ENCODE measurements around the gene CD82. TPM values are rescaled to one million over a fixed set of nuclear protein-coding genes. Genes with fewer than 3 reads are reported as not detected.

The CD82 gene
- total and polyA plus RNA-seq, 2 donors (not counting 1 experiment from before 2014, with no cell fraction given): 192 to 438 TPM

DNA sequence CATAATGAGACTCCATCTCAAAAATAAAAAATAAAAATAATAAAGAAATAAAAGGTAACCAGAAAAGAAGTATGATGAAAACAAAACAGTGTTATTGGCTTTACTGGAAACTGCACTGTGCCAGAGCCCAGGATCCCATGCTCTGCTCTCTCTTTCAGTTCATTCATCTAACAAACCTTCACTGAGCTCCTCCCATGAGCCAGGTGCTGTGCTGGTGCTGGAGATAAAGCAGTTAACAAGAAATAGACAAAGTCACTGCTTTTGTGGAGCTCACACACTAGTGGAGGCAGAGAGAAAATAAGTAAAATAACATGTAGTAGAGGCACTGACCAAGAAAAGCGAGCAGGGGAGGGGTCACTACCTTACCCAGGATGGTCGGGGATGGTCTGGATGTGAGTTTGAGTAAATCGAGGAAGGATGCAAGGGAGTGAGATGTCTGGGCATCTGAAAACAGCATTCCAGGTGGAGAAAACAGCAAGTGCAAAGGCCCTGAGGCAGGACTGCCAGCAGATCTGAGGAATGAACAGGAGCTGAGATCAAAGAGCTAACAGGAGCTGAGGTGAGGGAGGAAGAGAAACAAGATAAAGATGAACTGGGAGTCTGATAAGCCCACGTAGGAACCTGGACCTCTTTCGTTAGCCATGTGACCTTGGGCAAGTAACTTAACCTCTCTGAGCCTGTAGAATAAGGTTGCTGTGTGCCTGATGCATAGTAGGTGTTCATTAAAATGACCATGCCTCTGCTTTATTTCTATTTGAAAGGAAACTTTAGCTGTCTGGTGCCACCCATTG is 31.3 kb upstream of the CD82 start:
- no peak for ATAC-seq (ENCODE audit: low read depth)
- 87% methylated on average over 5 of the region's 5 CpGs for WGBS (ENCODE audit: insufficient coverage)
- Histone ChIP-seq H3K79me2 (ENCODE audit: control insufficient read depth, insufficient read depth, low read length) (no peaks in the 10 kb centered on the region), H3K27ac (ENCODE audit: low read length in 2 of 2) (no peak overlapping the region), H3K4me2 (replicated peaks; ENCODE audit: low read depth, low read length, poor library complexity, severe bottlenecking) (no peak overlapping the region), H3K9me3 (ENCODE audit: control extremely low read depth in 1 of 3, control insufficient read depth in 2 of 3, insufficient read depth in 1 of 3, low read length in 2 of 3) (no peaks in the 10 kb centered on the region), H3K9ac (ENCODE audit: low read length) (no peak overlapping the region), H3K4me1 (ENCODE audit: control insufficient read depth in 2 of 2, insufficient read depth in 2 of 2, low read length in 2 of 2) (peaks cover 0 to 6% of the 10 kb centered on the region in 2 donors), H3K4me3 (ENCODE audit: control extremely low read depth in 1 of 5, extremely low read depth in 1 of 5, insufficient read depth in 1 of 5, low read depth in 2 of 5, low read length in 4 of 5) (no peak overlapping the region), H3K36me3 (replicated peaks in 1 of 2; ENCODE audit: control extremely low read depth in 1 of 2, control insufficient read depth in 1 of 2, extremely low read depth in 1 of 2, insufficient read depth in 2 of 2, low read length in 1 of 2) (no peaks in the 10 kb centered on the region), H2AFZ (ENCODE audit: insufficient read depth, low read depth, low read length, poor library complexity, severe bottlenecking) (no peak overlapping the region), H4K20me1 (ENCODE audit: control insufficient read depth, insufficient read depth, low read length, poor library complexity, severe bottlenecking) (no peaks in the 10 kb centered on the region), H3K27me3 (replicated peaks in 1 of 4; ENCODE audit: control extremely low read depth in 1 of 4, control insufficient read depth in 3 of 4, insufficient read depth in 4 of 4, low read length in 3 of 4) (peaks cover 0 to 21% (median 2%) of the 10 kb centered on the region in 4 experiments)
- no peak for DNase-seq
- POLR2A ChIA-PET: no interaction called here
- Mint-ChIP-seq H3K4me3 (no peak overlapping the region), H3K9me3 (ENCODE audit: insufficient read depth) (no peaks in the 10 kb centered on the region), H3K27me3 (peaks cover 33% of the 10 kb centered on the region), H3K27ac (no peak overlapping the region), H3K4me1 (peaks cover 14% of the 10 kb centered on the region)
- intact Hi-C loops (cut with micrococcal nuclease): no loop called here
- TF ChIP-seq, protein P1, sequence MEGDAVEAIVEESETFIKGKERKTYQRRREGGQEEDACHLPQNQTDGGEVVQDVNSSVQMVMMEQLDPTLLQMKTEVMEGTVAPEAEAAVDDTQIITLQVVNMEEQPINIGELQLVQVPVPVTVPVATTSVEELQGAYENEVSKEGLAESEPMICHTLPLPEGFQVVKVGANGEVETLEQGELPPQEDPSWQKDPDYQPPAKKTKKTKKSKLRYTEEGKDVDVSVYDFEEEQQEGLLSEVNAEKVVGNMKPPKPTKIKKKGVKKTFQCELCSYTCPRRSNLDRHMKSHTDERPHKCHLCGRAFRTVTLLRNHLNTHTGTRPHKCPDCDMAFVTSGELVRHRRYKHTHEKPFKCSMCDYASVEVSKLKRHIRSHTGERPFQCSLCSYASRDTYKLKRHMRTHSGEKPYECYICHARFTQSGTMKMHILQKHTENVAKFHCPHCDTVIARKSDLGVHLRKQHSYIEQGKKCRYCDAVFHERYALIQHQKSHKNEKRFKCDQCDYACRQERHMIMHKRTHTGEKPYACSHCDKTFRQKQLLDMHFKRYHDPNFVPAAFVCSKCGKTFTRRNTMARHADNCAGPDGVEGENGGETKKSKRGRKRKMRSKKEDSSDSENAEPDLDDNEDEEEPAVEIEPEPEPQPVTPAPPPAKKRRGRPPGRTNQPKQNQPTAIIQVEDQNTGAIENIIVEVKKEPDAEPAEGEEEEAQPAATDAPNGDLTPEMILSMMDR (IDR thresholded peaks at IDR 0.05): no peak
- TF ChIP-seq EZH2 (IDR thresholded peaks at IDR 0.05; ENCODE audit: borderline replicate concordance, insufficient read depth, low read depth, low read length, poor library complexity, severe bottlenecking): no peak
- CTCF ChIA-PET: interaction anchor here (1.2 to 4.5 kb wide), 5 partner anchors 9 to 439 kb away, joined by 4 to 34 read pairs (median 6); partner anchors contain the start of gene EXT2
